ENCODE measurements around the gene POFUT1. TPM values are rescaled to one million over a fixed set of nuclear protein-coding genes. Genes with fewer than 3 reads are reported as not detected.

POFUT1 gene
- total and polyA plus RNA-seq, 9 of the 15 experiments (the other 6 are each of a cell fraction or from before 2014, with no cell fraction given): 3.5 to 44.7 (median 23.5) TPM

DNA sequence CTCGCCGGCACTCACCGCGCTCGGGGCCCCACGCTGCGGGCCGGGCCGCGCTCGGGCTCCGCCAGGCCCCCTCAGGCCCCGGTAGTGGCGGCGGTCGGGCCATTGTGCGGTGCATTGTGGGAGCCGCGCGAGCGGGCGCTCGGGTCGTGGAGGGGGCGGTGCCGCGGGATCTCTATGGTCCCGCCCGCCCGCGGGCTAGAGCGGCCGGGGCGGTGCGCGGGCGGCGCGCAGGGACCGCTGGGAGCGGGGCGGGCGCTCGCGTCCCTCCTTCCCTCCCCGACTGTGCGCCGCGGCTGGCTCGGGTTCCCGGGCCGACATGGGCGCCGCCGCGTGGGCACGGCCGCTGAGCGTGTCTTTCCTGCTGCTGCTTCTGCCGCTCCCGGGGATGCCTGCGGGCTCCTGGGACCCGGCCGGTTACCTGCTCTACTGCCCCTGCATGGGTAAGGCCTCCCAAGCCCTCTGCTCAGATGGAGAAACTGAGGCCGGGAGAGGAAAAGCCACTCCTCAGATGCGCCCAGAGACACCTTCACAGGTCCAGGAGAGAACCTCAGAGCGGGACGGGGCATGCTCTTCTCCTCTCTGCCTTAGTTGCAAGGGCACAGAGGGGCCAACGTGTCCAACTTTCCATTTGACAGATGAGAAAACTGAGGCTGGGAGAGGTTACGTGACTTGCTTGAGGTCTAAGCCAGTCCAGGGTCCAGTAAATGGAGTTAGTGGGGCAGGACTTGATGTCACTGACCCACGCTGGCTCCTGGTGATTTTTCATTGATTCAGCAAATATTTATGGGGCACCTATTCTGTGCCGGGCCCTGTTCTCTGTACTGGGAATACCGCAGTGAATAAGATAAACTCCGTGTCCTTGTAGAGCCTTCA lies at the start of gene POFUT1, which contains the start of gene PLAGL2 (continued):
- TF ChIP-seq HNRNPLL (IDR thresholded peaks at IDR 0.05; ENCODE audit: low read depth, low read length, poor library complexity, severe bottlenecking) (peak; percentile 58), MAZ (CRISPR knock-in tag; conservative IDR thresholded peaks at IDR 0.05 in 1 of 2, IDR thresholded peaks at IDR 0.05 in 1 of 2) (peak; percentile 53 to 90; a peak in 3 of 4 replicates), POLR2AphosphoS5 (IDR thresholded peaks at IDR 0.05; ENCODE audit: control insufficient read depth, insufficient read depth, low read depth, low read length) (peak; percentile 80), TAF7 (tag; IDR thresholded peaks at IDR 0.05) (peak; percentile 58; the same call in 1 of the 2 replicates), TCF7L2 (IDR thresholded peaks at IDR 0.05; ENCODE audit: low read depth, low read length) (no peak), OTX1 (CRISPR knock-in tag; IDR thresholded peaks at IDR 0.05) (no peak), CHD1 (IDR thresholded peaks at IDR 0.05; ENCODE audit: low read length) (peak; percentile 57), RBFOX2 (IDR thresholded peaks at IDR 0.05; ENCODE audit: low read depth, low read length) (peak; percentile 95), SIN3B (IDR thresholded peaks at IDR 0.05; ENCODE audit: low read depth) (peak; percentile 74), VEZF1 (CRISPR knock-in tag; IDR thresholded peaks at IDR 0.05) (peak; percentile 88), NR2C2 (CRISPR knock-in tag; IDR thresholded peaks at IDR 0.05) (no peak), NR2C2 (tag; IDR thresholded peaks at IDR 0.05) (peak; percentile 74), CAMTA2 (CRISPR knock-in tag; conservative IDR thresholded peaks at IDR 0.05) (0 out of 2 replicates have a peak, but pooled peaks have one; percentile 25), KAT7 (CRISPR knock-in tag; IDR thresholded peaks at IDR 0.05; ENCODE audit: borderline replicate concordance) (peak; percentile 63; the same call in 1 of the 2 replicates), ATF1 (CRISPR knock-in tag; IDR thresholded peaks at IDR 0.05) (no peak), ATF1 (tag; IDR thresholded peaks at IDR 0.05) (peak; percentile 37; the same call in 1 of the 2 replicates), KDM5B (IDR thresholded peaks at IDR 0.05; ENCODE audit: insufficient replicate concordance, low read depth, low read length) (peak; percentile 96)
- TF ChIP-seq, protein P1, sequence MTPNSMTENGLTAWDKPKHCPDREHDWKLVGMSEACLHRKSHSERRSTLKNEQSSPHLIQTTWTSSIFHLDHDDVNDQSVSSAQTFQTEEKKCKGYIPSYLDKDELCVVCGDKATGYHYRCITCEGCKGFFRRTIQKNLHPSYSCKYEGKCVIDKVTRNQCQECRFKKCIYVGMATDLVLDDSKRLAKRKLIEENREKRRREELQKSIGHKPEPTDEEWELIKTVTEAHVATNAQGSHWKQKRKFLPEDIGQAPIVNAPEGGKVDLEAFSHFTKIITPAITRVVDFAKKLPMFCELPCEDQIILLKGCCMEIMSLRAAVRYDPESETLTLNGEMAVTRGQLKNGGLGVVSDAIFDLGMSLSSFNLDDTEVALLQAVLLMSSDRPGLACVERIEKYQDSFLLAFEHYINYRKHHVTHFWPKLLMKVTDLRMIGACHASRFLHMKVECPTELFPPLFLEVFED (CRISPR knock-in tag; conservative IDR thresholded peaks at IDR 0.05): no peak
- TF ChIP-seq, protein P2, sequence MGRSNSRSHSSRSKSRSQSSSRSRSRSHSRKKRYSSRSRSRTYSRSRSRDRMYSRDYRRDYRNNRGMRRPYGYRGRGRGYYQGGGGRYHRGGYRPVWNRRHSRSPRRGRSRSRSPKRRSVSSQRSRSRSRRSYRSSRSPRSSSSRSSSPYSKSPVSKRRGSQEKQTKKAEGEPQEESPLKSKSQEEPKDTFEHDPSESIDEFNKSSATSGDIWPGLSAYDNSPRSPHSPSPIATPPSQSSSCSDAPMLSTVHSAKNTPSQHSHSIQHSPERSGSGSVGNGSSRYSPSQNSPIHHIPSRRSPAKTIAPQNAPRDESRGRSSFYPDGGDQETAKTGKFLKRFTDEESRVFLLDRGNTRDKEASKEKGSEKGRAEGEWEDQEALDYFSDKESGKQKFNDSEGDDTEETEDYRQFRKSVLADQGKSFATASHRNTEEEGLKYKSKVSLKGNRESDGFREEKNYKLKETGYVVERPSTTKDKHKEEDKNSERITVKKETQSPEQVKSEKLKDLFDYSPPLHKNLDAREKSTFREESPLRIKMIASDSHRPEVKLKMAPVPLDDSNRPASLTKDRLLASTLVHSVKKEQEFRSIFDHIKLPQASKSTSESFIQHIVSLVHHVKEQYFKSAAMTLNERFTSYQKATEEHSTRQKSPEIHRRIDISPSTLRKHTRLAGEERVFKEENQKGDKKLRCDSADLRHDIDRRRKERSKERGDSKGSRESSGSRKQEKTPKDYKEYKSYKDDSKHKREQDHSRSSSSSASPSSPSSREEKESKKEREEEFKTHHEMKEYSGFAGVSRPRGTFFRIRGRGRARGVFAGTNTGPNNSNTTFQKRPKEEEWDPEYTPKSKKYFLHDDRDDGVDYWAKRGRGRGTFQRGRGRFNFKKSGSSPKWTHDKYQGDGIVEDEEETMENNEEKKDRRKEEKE (IDR thresholded peaks at IDR 0.05; ENCODE audit: borderline replicate concordance in 1 of 2, control insufficient read depth in 1 of 2, low read depth in 2 of 2, low read length in 1 of 2): peak in 1 of 2 experiments; percentile 79; a peak in 1 of 4 replicates

Data from K562 (cell line).